H1 (cell line): ENCODE measurements around the gene RAP1GAP. TPM values are rescaled to one million over a fixed set of nuclear protein-coding genes. Genes with fewer than 3 reads are reported as not detected.

Source experiments
- CTCF ChIA-PET: fragments of 300-600 bp; sonication (Branson Sonifier 250); formaldehyde crosslinking; loops from one replicate; lab custom pipeline; 2021; ENCODE audit not compliant: partially characterized antibody; lab: Charles Lee
- POLR2A ChIA-PET: fragments of 300-600 bp; sonication (Branson Sonifier 250); formaldehyde crosslinking; loops from one replicate; lab custom pipeline; 2021; ENCODE audit warnings: inconsistent platforms; ENCODE audit not compliant: partially characterized antibody; lab: Charles Lee
- DNase-seq, 2 experiments: peaks; one replicate each; pipeline versions ENCODE4 v3.0.0 to v3.0.0-alpha.2; 2010 to 2022; ENCODE audit warnings: low spot score in 2 of 2, low read depth in 1 of 2, mixed read lengths in 1 of 2
- FAIRE-seq: peaks from 2 replicates; lab custom pipeline; 2011; peaks lifted over from hg19 to GRCh38; lab: Jason Lieb, UNC
- H2AFZ ChIP-seq: 2 replicates; pipeline ENCODE4 v1.8.1; 2012; ENCODE audit warnings: low read length, inconsistent platforms
- H2AK5ac ChIP-seq: 2 replicates; pipeline ENCODE4 v1.6.1; 2013; ENCODE audit warnings: low read depth, low read length
- H2BK120ac ChIP-seq: replicated peaks from 2 replicates; pipeline ENCODE3; 2013; ENCODE audit warnings: low read depth, low read length, inconsistent platforms
- H2BK12ac ChIP-seq: 2 replicates; pipeline ENCODE4 v1.6.1; 2013; ENCODE audit warnings: low read depth, low read length
- H2BK15ac ChIP-seq: 2 replicates; pipeline ENCODE4 v1.6.1; 2013; ENCODE audit warnings: low read length
- H2BK20ac ChIP-seq: 2 replicates; pipeline ENCODE4 v1.6.1; 2013; ENCODE audit warnings: low read length
- H2BK5ac ChIP-seq: 2 replicates; pipeline ENCODE4 v1.6.1; 2013; ENCODE audit warnings: low read depth, low read length
- H3K14ac ChIP-seq: 2 replicates; pipeline ENCODE4 v1.6.1; 2013; ENCODE audit warnings: inconsistent platforms; ENCODE audit not compliant: insufficient read length
- H3K18ac ChIP-seq: 2 replicates; pipeline ENCODE4 v1.6.1; 2013; ENCODE audit warnings: low read length; ENCODE audit errors: extremely low read depth
- H3K23ac ChIP-seq: 2 replicates; pipeline ENCODE4 v1.6.1; 2013; ENCODE audit warnings: inconsistent platforms; ENCODE audit not compliant: insufficient read length
- H3K23me2 ChIP-seq: 2 replicates; pipeline ENCODE4 v1.6.1; 2013; ENCODE audit warnings: low read depth, low read length
- H3K27ac ChIP-seq: 2 replicates; pipeline ENCODE4 v1.6.1; 2011; ENCODE audit warnings: low read depth, low read length, inconsistent platforms
- H3K27me3 ChIP-seq, 4 experiments: replicated peaks in 1 of 4; 1 replicate in 1 of 4; 2 replicates in 3 of 4; pipeline versions ENCODE4 v1.6.1 to v1.8.1; 2011 to 2013; ENCODE audit warnings: low read length in 3 of 4, mild to moderate bottlenecking in 3 of 4, inconsistent platforms in 2 of 4, mixed read lengths in 2 of 4, moderate library complexity in 1 of 4; ENCODE audit not compliant: control insufficient read depth in 3 of 4, insufficient read depth in 3 of 4; ENCODE audit errors: extremely low read depth in 1 of 4
- H3K36me3 ChIP-seq, 4 experiments: 2 replicates each; pipeline versions ENCODE4 v1.6.1 to v1.8.1; 2011 to 2013; ENCODE audit warnings: mild to moderate bottlenecking in 4 of 4, low read length in 3 of 4, moderate library complexity in 2 of 4, control low read depth in 1 of 4, inconsistent platforms in 1 of 4; ENCODE audit not compliant: insufficient read depth in 4 of 4, control insufficient read depth in 2 of 4
- H3K4ac ChIP-seq: replicated peaks from 2 replicates; pipeline ENCODE3; 2013; ENCODE audit warnings: low read length, low read depth, mixed read lengths, inconsistent platforms; ENCODE audit not compliant: insufficient read length
- H3K4me1 ChIP-seq, 4 experiments: replicated peaks in 1 of 4; 1 replicate in 1 of 4; 2 replicates in 3 of 4; pipeline versions ENCODE4 v1.6.1 to v1.8.1; 2011 to 2013; ENCODE audit warnings: low read length in 3 of 4, inconsistent platforms in 2 of 4, mixed read lengths in 1 of 4; ENCODE audit not compliant: insufficient read depth in 4 of 4, control insufficient read depth in 3 of 4
- H3K4me2 ChIP-seq, 2 experiments: 2 replicates each; pipeline versions ENCODE4 v1.6.1 to v1.8.1; 2011 to 2013; ENCODE audit warnings: low read depth in 2 of 2, low read length in 2 of 2, control low read depth in 1 of 2, inconsistent platforms in 1 of 2, mild to moderate bottlenecking in 1 of 2; ENCODE audit not compliant: insufficient read depth in 1 of 2
- H3K4me3 ChIP-seq, 4 experiments: fragments of 200-600, 300-600 bp in 1 of 4; sonication (generic), shearing (Covaris generic), sonication (Bioruptor Twin) in 1 of 4; 2 replicates each; pipeline versions ENCODE4 v1.5.1 to v1.8.1; 2011 to 2016; ENCODE audit warnings: low read length in 4 of 4, low read depth in 3 of 4, control low read depth in 2 of 4, inconsistent platforms in 2 of 4, mild to moderate bottlenecking in 2 of 4, mixed read lengths in 1 of 4, moderate library complexity in 1 of 4; ENCODE audit not compliant: insufficient read depth in 2 of 4; ENCODE audit errors: extremely low read depth in 1 of 4
- H3K56ac ChIP-seq: replicated peaks from 2 replicates; pipeline ENCODE3; 2013; ENCODE audit warnings: low read depth, mild to moderate bottlenecking, mixed read lengths, low read length, inconsistent platforms; ENCODE audit not compliant: insufficient read length
- H3K79me1 ChIP-seq: 2 replicates; pipeline ENCODE4 v1.6.1; 2013; ENCODE audit warnings: low read depth, low read length, control low read depth
- H3K79me2 ChIP-seq, 2 experiments: 2 replicates each; pipeline versions ENCODE4 v1.6.1 to v1.8.1; 2012 to 2013; ENCODE audit warnings: low read length in 2 of 2, mild to moderate bottlenecking in 2 of 2, inconsistent platforms in 1 of 2; ENCODE audit not compliant: insufficient read depth in 2 of 2, control insufficient read depth in 1 of 2
- H3K9ac ChIP-seq, 4 experiments: replicated peaks in 1 of 4; 1 replicate in 1 of 4; 2 replicates in 3 of 4; pipeline versions ENCODE4 v1.6.1 to v1.8.1; 2011 to 2013; ENCODE audit warnings: low read depth in 3 of 4, low read length in 3 of 4, control low read depth in 2 of 4, mild to moderate bottlenecking in 2 of 4, moderate library complexity in 2 of 4, inconsistent platforms in 1 of 4; ENCODE audit errors: extremely low read depth in 1 of 4
- H3K9me3 ChIP-seq, 2 experiments: 2 replicates each; pipeline versions ENCODE4 v1.6.1 to v1.8.1; 2012 to 2013; ENCODE audit warnings: mild to moderate bottlenecking in 2 of 2, moderate library complexity in 2 of 2, control low read depth in 1 of 2, inconsistent platforms in 1 of 2, low read depth in 1 of 2, low read length in 1 of 2, mixed read lengths in 1 of 2; ENCODE audit not compliant: insufficient read depth in 2 of 2
- H4K20me1 ChIP-seq, 2 experiments: replicated peaks in 1 of 2; 2 replicates each; pipeline versions ENCODE3 to v1.8.1; 2011 to 2013; ENCODE audit warnings: inconsistent platforms in 2 of 2, low read length in 2 of 2, mild to moderate bottlenecking in 1 of 2; ENCODE audit not compliant: insufficient read depth in 2 of 2, control insufficient read depth in 1 of 2
- H4K5ac ChIP-seq: 2 replicates; pipeline ENCODE4 v1.6.1; 2013; ENCODE audit warnings: low read length, low read depth, mixed read lengths, inconsistent platforms; ENCODE audit not compliant: insufficient read length
- H4K8ac ChIP-seq: 2 replicates; pipeline ENCODE4 v1.8.0; 2013; ENCODE audit warnings: mild to moderate bottlenecking, moderate library complexity, low read length, inconsistent platforms; ENCODE audit not compliant: insufficient read depth; ENCODE audit errors: extremely low read depth
- H4K91ac ChIP-seq: replicated peaks from 2 replicates; pipeline ENCODE3; 2013; ENCODE audit warnings: low read length, mixed read lengths, inconsistent platforms; ENCODE audit not compliant: insufficient read length
- ATF2 ChIP-seq: IDR thresholded peaks from 2 replicates; pipeline ENCODE4 v1.6.1; 2012; ENCODE audit warnings: low read length, inconsistent platforms
- FOSL1 ChIP-seq: IDR thresholded peaks from 2 replicates; pipeline ENCODE4 v1.6.1; 2011; ENCODE audit warnings: mild to moderate bottlenecking, low read depth, low read length, moderate library complexity; ENCODE audit not compliant: insufficient read depth
- TEAD4 ChIP-seq: IDR thresholded peaks from 2 replicates; pipeline ENCODE4 v1.6.1; 2012; ENCODE audit warnings: low read depth, low read length, inconsistent platforms, mixed read lengths
- ZNF274 ChIP-seq: IDR thresholded peaks from 2 replicates; pipeline ENCODE4 v1.7.0; 2012; ENCODE audit warnings: low read length, borderline replicate concordance; ENCODE audit errors: extremely low read depth
- WGBS, 2 experiments: shearing (Covaris generic) in 1 of 2; methylation state at CpG; one replicate each; pipeline versions ENCODE4 v1.1.6 to v1.1.7; 2013 to 2015; ENCODE audit warnings: low lambda C conversion rate in 2 of 2, mixed read lengths in 2 of 2, inconsistent platforms in 1 of 2, low coverage in 1 of 2, missing lambda C conversion rate in 1 of 2; ENCODE audit not compliant: insufficient replicate concordance in 2 of 2, insufficient coverage in 1 of 2, insufficient read length in 1 of 2; ENCODE audit errors: extremely low coverage in 1 of 2, missing lambda C conversion rate in 1 of 2; 5-methylcytosine and 5-hydroxymethylcytosine counted together
- polyA plus RNA-seq, 7 experiments: library from polyadenylated mRNA; depleted of rRNA in 3 of 7; stranded (reverse) in 5 of 7; unstranded in 2 of 7; fragments of >200 nt in 5 of 7; fragments of 200-250 nt in 2 of 7; gene quantifications; 1 replicate in 5 of 7; 2 replicates in 1 of 7; 4 replicates in 1 of 7; pipeline versions ENCODE4 v1.2.1 to v1.2.3, GENCODE V29; 2011 to 2013; ENCODE audit warnings: missing spikeins in 2 of 7, mixed read lengths in 2 of 7
- total RNA-seq: library from RNA; stranded (reverse); fragmentation: NEBNext Ultra II Directional; extraction: Animal tissue kit (Norgen Biotek cat#: 25700); gene quantifications from 2 replicates; pipeline ENCODE4 v1.2.1, GENCODE V29; 2021

The RAP1GAP gene
- total and polyA plus RNA-seq, 2 of the 8 experiments (the other 6 are each of a cell fraction or from before 2014, with no cell fraction given) = 8.4 TPM

- Histone ChIP-seq H2AFZ (no peak overlapping the region), H3K4me3 (no peak overlapping the region), H3K9ac (no peak overlapping the region), H3K23ac (no peak overlapping the region), H2BK5ac (no peak overlapping the region), H3K79me1 (no peaks in the 10 kb centered on the region), H3K14ac (no peak overlapping the region), H2BK15ac (no peak overlapping the region), H2BK120ac (no peak overlapping the region), H3K4me2 (no peak overlapping the region), H2BK12ac (no peak overlapping the region), H3K4ac (no peak overlapping the region), H4K8ac (no peak overlapping the region), H2AK5ac (no peak overlapping the region), H3K18ac (no peak overlapping the region), H3K27ac (no peak overlapping the region), H3K79me2 (no peaks in the 10 kb centered on the region), H3K4me1 (peaks cover 0 to 15% (median 1%) of the 10 kb centered on the region in 4 experiments; a peak in 5 of 7 replicates), H3K23me2 (no peaks in the 10 kb centered on the region), H4K91ac (no peak overlapping the region), H3K27me3 (no peaks in the 10 kb centered on the region), H3K36me3 (no peaks in the 10 kb centered on the region), H3K9me3 (no peaks in the 10 kb centered on the region), H4K5ac (no peak overlapping the region), H2BK20ac (no peak overlapping the region), H3K56ac (no peak overlapping the region), H4K20me1 (no peaks in the 10 kb centered on the region)
- TF ChIP-seq ATF2 (no peak), FOSL1 (no peak), ZNF274 (no peak), TEAD4 (no peak)
- ChIA-PET CTCF (interaction anchor here (0.6 to 1.1 kb wide), 2 partner anchors 35 to 1336 kb away, joined by 3 read pairs; no protein-coding TSS in a partner anchor), POLR2A (no interaction called here)
- DNase-seq = no peak
- 93% methylated on average over 6 of the region's 6 CpGs; no CpG with 5 or more reads in 1 of the 2 experiments for WGBS, 2 experiments
- no peak for FAIRE-seq
Observed at GRCh38 chr1:21637514-21637913, 31.6 kb downstream of the RAP1GAP start.
